ENCODE results near the gene PARP11.
"Not testable (repeated sequence)": the region's sequence is repeated elsewhere in the genome, so short reads cannot be mapped to it uniquely, and the experiment has no call there.

PARP11 gene

DNA sequence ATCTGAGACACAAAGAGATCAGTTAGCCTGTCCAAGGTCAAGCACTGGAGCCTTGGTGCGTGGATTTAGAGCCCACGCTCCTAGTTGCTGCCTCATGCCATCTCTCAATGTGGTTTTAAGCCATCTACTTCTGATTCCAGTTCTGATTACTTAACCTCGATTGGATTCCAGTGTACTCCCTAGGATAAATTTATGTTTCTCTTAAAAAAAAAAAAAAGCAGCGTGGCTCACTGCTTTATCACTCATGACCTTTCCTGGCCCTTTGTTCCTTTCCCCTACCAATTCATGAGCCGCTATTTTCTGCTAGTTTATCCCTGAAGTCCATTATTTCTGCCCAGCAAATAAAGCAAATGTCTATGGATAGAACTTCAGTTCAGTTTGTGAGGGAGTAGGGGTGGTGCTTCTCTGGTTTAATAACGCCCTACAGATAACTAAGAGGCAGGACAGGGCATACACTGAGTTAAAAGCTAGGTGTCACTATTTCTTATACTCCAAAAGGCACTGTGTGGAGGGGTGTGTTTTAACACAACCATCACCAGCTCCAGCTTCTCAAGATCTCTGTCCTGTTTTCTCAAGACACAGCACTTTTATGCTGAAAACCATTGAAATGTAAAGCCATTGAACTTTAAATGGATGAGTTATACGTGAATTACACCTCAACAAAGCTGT is 9.8 kb upstream of the PARP11 start:
- DNase-seq (ENCODE audit: low read depth in 2 of 2) = no peak

DNA sequence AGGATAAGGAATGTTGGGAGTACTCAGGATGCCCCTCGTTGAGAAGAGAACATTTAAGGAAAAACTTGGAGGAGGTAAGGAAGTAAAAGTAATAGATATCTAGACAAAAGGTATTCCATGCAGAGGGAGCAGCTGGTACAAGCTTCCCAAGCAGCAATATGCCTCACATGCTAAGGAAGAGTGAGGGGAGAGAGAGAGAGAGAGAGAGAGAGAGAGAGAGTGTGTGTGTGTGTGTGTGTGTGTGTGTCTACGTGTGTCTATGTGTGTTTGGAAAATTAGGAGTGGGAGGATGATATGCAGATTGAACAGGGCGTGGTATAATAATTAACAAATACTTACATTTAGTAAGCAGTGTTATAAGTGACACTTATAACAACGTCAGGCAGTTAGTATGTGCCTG is 9.2 kb upstream of the PARP11 start:
- DNase-seq (ENCODE audit: low read depth in 2 of 2) = no peak

DNA sequence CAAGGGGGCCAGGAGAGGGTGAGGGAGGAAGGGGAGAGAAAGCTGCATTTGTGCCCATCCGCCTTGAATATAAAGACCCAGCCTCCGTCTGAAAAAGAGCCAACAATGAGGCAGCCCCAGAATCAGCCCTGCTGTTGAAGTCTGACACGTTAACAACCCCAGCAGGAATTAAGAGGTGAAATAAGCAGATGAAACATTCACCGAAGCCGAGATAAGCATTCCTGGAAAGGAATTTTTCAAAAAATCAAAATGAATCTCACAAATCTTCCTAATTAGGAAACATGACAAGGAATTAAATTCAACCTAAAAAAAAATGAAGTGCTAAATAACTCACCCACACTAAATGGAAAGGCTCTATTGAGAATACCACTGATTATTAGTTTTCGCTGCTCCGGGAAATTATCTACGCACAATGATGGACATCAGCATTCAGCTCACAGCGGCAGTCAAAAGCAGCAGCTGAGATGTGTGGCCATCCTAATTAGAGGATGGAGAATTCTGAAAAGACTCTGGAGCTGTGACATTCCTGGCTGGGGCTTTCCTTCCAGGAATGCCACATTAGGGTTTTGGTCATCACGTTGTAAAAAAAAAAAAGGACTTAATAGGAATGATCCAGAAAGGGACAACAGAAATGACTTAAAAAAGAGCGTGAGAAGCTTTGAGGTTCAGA is 8.2 kb upstream of the PARP11 start:
- no peak for DNase-seq (ENCODE audit: low read depth in 2 of 2)

DNA sequence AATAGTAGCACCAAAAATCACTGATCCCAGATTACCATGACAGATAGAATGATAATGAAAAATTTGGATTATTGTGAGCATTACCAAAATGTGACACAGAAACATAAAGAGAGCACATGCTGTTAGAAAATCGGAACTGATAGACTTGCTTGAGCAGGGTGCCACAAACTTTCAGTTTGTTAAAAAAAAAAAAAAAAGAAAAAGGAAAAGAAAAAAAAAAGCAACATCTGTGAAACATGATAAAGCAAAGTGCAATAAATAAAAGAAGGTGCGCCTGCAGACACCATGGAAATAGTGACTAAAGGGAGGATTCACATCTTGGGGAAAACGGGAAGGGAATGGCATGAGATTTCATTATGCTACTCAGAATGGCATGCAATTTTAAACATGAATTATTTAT is 6.6 kb upstream of the PARP11 start:
- no peak for DNase-seq (ENCODE audit: low read depth in 2 of 2)

DNA sequence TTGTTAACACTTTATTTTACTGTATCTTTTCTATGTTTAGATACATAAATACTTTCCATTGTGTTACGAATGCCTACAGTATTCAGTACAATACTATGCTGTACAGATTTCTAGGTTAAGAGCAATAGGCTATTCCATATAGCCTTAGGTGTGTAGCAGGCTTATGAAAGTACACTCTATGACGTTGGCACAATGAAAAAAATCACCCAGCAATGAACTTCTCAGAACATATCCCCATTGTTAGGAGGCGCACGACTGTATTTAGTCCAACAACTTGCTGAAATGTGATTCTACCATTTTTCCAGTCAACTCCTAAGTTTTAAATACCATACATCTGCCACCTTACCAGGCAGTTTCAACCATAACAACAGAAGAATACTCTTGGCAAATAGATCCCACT is 1.8 kb downstream of the PARP11 start:
- DNase-seq (ENCODE audit: low read depth in 2 of 2) = no peak

DNA sequence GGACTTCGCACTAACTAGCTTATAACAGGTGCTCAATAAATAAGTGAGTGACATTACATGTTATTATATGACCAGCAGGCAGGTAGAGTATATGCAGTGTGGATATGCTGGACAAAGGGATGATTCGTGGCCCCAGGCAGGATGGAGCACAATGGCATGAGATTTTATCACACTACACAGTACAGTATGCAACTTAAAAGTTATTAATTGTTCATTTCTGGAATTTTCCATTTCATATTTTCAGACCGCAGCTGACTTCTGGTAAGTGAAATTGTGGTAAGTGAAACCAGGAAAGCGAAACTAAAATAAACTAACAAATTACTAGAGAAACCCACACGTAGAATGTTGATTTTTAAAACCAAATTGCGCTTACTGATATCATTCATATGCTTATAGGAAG is 3.3 kb downstream of the PARP11 start:
- no peak for DNase-seq (ENCODE audit: low read depth in 2 of 2)

DNA sequence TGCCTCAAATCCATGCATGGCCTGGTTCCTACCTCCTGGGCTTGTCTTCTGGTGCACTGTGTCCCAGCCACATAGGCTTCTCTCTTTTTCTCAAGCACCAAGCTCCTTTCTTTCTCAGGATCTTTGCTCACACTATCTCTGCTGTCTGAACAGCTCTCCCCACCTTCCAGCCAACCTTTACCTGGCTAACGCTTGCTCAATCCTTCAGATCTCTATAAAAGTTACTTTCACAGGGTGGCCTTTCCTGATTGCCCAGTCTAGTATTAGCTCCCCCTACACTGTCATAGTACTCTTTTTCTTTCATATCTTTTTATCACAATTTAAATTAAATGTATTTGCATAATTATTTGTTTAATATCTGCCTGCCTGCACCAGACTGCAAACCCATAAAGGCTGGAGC is 3.8 kb downstream of the PARP11 start:
- DNase-seq (ENCODE audit: low read depth in 2 of 2) = no peak

DNA sequence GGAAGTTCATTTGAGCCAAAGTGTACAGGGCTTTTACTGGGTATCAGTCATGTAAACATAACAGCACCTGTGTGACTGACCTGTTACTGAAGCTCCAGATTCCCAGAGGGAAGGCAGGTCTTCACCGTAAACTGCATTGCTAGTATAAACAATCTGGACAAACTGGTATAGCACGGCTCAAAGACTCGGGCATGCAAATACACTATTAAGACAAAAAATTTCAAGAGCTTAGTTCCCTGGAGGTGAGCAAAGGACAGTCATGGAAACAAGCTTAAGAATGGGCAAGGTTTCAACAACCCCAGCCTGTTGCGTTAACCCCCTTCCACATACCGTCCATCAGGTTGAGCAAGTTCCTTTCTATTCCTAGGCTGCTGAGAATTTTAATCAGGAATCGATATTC is 9.4 kb downstream of the PARP11 start:
- DNase-seq (ENCODE audit: low read depth in 2 of 2) = no peak

DNA sequence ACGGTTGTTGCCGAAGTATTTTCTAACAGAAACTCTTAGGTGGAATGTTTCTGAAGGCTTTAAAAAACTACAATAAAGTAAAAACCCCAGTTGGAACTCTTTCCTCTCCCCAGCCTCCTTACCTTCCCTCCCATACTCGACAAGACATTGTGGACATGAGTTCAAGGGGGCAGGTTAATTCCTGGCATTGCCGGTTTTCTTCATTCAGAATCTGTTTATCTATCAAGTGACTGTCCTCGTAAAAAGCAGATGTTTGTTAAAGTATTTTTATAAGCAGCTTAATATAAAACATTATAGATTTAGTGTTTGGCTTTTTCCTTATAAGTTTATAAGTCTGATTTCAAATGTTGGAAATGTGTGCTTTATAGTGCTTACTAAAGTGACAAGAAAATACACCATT is 30.7 kb downstream of the PARP11 start:
- DNase-seq (ENCODE audit: low read depth in 2 of 2) = no peak

DNA sequence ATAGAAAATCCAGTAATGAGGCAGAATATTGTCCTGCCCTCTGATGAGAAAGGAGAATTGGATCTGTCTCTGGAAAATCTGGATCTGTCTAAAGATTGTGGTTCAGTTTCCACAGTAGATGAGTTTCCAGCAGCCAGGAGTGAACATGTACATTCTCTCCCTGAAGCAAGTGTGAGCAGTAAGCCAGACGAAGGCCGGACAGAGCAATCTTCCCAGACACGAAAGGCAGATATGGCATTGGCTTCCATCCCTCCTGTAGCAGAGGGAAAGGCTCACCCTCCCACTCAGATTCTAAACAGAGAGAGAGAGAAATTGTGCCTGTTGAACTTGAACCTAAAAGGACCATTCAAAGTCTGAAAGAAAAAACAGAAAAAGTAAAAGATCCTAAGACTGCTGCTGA is 31.4 kb downstream of the PARP11 start:
- no peak for DNase-seq (ENCODE audit: low read depth in 2 of 2)

DNA sequence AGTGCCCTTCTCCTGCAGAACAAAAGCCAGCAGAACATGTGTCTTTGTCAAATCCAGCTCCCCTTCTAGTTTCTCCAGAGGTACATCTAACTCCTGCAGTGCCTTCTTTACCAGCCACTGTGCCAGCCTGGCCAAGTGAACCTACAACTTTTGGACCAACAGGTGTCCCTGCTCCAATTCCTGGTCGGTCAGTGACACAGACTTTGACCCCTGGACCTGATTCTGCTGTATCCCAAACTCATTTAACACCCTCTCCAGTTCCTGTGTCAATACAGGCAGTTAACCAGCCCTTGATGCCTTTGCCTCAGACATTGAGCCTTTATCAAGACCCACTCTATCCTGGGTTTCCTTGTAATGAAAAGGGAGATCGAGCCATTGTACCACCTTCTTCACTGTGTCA is 32.4 kb downstream of the PARP11 start:
- not testable (repeated sequence) for DNase-seq (ENCODE audit: low read depth in 2 of 2)

DNA sequence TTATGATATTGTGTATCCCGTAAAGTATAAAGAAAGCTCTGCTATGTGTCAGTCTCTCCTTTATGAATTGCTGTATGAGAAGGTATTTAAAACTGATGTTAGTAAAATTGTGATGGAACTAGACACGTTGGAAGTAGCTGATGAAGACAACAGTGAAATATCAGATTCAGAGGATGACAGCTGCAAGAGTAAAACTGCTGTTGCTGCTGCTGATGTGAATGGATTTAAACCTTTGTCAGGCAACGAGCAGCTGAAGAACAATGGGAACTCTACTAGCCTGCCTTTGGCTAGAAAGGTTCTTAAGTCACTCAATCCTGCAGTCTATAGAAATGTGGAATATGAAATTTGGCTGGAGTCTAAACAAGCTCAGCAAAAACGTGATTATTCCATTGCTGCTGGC is 33.5 kb downstream of the PARP11 start:
- DNase-seq (ENCODE audit: low read depth in 2 of 2) = not testable (repeated sequence)

DNA sequence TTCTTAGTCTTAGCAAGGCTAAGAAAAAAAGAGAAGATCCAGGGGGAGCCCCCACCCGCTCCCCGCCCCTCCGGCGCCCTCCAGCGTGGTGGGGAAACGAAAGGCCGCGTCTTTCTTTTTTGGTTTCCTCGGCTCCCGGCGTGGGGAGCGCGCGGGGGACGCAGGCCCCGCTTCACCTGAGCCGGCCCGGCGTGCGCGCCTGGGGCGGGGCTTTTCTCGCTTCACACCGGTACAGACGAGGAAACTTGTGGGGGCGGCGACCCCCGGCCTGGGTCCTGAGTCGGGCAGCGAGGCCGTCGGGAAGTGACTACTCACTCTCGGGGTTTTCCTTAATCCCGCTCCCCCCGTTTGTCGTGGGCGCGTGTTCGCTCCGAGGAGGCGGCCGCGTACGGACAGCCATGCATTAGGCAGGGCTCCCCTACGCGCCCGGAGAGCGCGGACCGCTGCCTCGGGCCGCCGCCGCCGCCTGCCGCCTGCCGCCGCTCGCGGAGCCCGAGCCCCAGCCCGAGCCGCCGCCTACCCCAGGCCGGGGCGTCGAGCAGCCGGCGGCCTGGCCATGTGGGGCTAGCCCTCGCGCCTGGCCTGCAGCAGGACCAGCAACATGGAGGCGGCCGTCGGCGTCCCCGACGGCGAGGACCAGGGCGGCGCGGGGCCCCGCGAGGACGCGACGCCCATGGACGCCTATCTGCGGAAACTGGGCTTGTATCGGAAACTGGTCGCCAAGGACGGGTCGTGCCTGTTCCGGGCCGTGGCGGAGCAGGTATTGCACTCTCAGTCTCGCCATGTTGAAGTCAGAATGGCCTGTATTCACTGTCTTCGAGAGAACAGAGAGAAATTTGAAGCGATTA is 34.3 kb downstream of the PARP11 start:
- DNase-seq (ENCODE audit: low read depth in 2 of 2) = peak in 1 of 2 donors; percentile 4

DNA sequence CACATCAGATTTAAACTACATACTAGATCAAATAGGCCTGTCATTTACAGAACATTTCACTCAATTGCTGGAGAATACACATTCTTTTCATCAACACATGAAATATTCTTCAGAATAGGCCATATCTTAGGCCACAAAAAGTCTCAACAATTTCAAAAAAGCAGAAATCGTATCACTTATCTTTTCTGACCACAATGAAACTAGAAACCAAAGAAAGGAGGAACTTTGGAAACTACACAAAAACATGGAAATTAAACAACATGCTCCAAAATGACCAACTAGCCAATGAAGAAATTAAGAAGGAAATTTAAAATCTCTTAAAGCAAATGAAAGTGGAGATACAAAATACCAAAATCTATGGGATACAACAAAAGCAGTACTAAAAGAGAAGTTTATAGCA is 35.1 kb downstream of the PARP11 start:
- no peak for DNase-seq (ENCODE audit: low read depth in 2 of 2)

DNA sequence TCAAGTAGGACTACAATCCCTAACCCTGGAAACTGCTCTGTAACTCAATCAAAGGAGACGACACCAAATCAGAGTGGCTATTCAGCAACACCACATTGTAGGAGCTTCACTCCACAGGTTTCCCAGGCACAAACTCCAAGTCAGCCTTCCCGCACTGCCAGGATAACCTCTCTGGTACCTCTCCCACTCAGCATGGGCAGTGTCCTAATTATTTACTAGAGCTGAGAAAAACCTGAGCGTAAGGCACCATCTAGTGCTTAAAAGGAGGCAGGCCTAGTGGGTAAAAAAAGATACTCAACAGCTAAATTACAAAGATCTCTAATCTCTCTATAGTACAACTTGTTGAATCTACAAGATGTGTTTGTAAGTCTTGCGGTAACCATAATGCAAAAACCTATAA is 36.1 kb downstream of the PARP11 start:
- no peak for DNase-seq (ENCODE audit: low read depth in 2 of 2)

DNA sequence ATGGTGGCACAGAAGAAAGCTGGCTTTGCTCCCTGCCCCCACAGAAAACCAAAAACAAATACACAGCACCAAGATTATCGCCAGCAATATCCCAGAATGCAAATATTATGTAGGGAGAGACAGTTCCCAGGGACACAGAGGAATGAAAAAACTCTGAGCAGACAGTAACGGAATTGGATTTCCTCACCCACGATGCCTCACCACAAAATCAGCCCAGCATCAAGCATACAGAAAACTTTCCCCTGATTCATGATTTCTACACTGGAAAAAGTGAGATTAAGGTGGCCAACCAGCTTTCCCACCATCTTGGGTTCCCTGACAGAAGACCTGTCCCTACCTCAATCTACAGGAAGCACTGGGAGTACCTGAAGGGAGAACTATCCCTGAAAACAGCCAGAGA is 36.6 kb downstream of the PARP11 start:
- no peak for DNase-seq (ENCODE audit: low read depth in 2 of 2)

DNA sequence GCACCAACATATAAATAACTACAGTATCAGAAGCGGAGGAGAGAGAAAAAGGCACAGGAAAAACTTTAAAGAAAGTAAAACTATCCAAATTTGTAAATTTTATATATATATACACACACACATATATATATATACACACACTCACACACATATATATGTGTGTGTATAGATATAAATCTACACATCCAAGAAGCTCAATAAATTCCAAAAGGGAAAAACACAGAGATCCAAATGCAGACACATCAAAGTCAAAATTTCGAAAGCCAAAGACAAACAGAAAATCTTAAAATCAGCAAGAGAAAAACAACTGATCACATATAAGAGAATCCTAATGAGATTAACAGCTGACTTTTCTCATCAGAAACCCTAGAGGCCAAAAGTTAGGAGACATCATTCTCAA is 37.3 kb downstream of the PARP11 start:
- no peak for DNase-seq (ENCODE audit: low read depth in 2 of 2)

DNA sequence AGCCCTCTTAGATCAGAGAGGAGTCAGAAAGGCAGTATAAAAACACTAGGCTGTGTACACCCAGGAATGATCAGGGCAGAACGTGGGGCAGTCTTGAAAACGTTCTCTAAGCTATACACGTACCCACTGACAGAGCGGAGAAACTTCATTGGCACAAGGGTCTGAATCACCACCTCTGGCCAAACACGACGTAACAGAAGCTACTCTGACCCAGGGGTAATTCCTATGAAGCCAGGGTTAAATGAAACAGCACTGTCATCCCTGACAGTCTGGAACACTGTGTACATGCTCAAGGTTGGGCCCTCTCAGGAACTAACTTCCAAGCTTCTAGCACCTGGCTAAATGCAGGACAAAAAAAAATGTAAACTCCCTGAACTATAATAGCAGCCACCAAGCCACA is 38.4 kb downstream of the PARP11 start:
- no peak for DNase-seq (ENCODE audit: low read depth in 2 of 2)

DNA sequence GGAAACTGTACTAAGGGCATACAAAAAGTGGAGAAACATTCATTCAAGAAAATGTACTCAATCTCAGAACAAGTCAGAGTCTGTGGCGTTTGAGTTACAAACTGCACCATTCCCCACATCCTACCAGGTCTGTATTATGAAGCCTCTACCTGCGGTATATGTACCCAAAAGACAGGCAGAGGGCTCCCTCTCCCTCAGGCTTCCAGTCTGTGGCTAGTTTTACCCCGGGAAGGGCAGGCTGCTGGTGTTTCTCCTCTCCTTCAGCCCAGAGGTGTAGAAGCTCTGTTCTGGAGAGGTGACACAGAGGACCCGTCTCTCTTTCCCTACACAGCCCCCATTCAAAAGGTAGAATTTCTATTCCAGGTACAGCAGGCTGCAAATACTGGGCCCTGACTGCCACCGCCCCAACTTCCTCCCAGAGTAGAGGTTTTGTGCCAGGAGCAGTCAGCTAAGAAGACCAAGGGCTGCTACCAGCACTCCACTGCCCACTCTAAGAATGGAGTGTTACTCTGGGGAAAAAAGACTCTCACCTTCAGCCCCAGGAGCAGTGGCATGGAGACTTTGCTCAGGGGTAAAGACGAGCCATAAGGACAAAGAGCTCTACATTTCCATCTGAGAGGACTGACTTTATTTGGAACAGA is 39.4 kb downstream of the PARP11 start:
- DNase-seq (ENCODE audit: low read depth in 2 of 2) = no peak

DNA sequence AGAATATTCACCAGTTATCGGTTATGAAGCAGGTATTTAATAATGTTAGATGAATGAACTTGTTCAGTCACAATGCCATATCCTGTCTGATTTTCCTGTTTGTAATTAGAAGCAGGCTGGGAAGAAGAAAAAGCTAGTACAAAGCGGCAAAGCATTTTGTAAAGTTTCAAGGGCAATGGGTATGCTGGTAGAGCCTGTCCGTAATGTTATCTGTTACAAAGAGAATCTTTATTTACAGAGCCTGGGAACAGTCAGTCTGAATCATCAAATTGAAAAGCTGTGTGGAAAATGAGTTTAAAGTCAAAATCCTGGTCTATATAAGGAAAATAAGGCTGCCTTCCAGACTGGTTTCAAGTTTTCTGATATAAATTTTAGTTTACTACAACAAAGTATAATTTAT is 40.5 kb downstream of the PARP11 start:
- DNase-seq (ENCODE audit: low read depth in 2 of 2) = no peak

DNA sequence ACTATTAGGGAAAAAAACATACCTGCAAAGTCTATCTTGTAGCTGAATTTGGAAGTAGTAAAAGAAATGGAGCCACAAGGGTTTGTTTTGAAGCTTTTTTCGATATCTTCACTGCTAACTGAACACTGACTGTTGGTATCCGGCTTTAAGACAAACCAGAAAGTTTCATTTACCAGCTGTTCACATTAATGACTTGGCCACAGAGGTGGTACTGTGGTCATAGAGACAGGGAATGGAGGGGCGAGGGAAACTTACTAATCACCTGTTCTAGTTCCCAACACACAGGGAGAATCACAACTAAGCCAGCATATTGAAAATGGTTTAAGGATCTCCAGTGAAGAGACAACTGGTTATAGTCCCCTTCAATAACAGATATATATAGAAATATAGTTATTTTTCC is 44.3 kb downstream of the PARP11 start:
- no peak for DNase-seq (ENCODE audit: low read depth in 2 of 2)

DNA sequence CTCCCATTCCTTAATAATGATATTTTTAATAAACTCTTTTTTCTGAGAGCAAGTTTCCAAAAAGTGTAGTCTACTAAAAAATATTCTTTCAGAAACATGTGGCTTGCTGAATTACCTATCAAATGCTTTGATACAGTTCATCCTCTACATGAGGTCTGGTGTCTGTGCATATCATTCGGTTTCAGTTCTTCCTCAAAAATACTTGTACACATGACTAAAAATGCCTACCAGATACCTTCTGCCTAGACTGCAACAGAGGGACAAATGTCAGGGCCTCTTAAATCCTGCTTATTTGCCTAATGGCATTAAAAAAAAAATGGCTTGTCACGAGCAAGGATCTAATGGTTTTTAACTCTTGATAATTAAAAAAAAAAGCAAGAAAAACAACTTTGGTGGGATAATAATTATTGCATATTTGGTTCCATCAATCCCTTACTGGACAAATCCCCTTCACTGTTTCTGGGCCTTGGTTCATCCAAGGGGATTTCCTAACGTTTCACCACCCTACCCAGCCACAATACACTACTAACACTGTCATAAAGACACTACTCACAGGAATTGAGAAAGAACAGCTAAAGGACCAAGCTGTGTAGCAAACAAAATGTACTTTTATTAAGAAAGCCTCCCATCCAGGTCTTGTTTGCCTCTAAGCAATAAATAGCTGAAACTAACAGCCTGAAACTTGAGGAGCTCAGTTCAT is 45.7 kb downstream of the PARP11 start:
- no peak for DNase-seq (ENCODE audit: low read depth in 2 of 2)

Data from stimulated activated CD8-positive, alpha-beta memory T cell treated with anti-CD3 and anti-CD28 coated beads, Interleukin-2, amount 100 ng/mL, for 1 hour (primary cell).